GM12891 (cell line): ENCODE data around the gene DUOX2.

ENCODE experiments used
- POLR2A ChIP-seq: IDR thresholded peaks from 2 replicates; pipeline ENCODE4 v1.6.1; 2011; ENCODE audit warnings: low read depth, low read length, control low read depth
- POLR2AphosphoS5 ChIP-seq: IDR thresholded peaks from 2 replicates; pipeline ENCODE4 v1.6.1; 2011; ENCODE audit warnings: low read depth, low read length, control low read depth

- TF ChIP-seq POLR2A, result no peak
- no peak for TF ChIP-seq POLR2AphosphoS5
Observed at GRCh38 chr15:45146405-45146804, 32.4 kb upstream of the DUOX2 start.
